GM19468 (cell line): Measurements from ENCODE around the gene PDGFB.

Experiments
- ATAC-seq: cut with Tn5 transposase; IDR thresholded peaks from one replicate; pipeline ENCODE4 v1.9.1; 2021; ENCODE audit warnings: mild to moderate bottlenecking, moderate library complexity, moderate number of reproducible peaks; ENCODE audit not compliant: unreplicated experiment; ENCODE audit errors: extremely low read depth

The PDGFB gene

GRCh38 chr22:39244496-39245129 lies at the start of gene PDGFB:
TSS of gene PDGFB (minus strand) at chr22:39244982. CDS start at chr22:39243963, 1,019 bp downstream.
- no peak for ATAC-seq

DNA sequence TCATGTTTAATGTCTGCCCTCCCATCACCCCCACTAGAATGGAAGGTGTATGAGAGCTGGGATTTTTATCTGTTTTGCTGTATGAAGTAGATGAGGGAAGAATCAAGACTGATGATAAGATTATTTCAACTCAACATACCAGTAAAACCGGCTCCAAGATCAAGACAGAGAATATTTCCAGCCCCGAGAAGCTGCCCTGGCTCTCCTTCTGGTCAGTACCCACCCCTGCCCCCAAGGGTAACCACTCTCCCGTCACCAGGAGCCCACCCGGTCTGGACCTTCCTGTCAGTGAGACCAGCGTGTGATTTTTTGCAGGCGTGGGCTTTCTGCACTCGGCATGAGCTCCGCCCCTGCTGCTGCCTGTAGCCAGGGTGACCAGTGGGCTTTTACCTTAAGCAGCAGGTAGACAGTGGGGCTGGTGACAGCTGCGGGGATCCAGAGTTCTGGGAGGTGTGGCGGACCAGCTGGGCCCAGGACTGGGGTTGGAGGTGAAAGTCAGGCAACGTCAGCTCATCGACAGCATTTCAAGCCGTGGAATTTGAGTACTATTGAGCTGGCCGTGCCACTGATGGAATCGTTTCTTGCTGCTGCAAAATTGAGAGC lies 49.1 kb upstream of the PDGFB start:
- ATAC-seq: no peak

DNA sequence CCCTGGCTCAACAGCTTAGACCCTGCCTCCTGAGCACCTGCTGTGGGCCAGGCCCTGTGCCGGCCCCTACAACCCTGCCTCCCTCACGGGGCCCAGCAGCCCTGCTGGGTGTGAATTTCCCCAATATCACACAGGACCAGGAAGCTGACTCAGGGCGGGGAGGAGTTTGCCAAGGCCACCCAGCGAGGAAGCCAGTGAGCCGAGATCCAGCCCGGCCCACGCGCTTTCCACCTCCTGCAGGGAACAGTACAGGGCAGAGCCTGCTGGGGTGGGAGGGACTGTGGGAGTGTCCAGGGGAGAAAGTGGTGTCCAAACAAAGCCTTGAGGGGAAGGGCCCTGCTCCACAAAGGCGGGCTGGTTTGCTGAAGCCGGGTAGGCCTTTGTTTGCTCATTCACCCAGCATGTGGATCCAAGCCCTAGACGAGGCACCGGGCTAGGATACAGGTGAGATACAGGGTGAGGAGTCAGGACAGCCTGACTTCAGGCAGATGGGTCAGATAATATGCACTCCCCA lies 47.8 kb upstream of the PDGFB start:
- no peak for ATAC-seq

GRCh38 chr22:39292031-39292462 lies 47.3 kb upstream of the PDGFB start:
- no peak for ATAC-seq

GRCh38 chr22:39291523-39291922 lies 46.7 kb upstream of the PDGFB start:
- ATAC-seq: no peak

GRCh38 chr22:39290724-39291161 lies 46.0 kb upstream of the PDGFB start:
- ATAC-seq: no peak

DNA sequence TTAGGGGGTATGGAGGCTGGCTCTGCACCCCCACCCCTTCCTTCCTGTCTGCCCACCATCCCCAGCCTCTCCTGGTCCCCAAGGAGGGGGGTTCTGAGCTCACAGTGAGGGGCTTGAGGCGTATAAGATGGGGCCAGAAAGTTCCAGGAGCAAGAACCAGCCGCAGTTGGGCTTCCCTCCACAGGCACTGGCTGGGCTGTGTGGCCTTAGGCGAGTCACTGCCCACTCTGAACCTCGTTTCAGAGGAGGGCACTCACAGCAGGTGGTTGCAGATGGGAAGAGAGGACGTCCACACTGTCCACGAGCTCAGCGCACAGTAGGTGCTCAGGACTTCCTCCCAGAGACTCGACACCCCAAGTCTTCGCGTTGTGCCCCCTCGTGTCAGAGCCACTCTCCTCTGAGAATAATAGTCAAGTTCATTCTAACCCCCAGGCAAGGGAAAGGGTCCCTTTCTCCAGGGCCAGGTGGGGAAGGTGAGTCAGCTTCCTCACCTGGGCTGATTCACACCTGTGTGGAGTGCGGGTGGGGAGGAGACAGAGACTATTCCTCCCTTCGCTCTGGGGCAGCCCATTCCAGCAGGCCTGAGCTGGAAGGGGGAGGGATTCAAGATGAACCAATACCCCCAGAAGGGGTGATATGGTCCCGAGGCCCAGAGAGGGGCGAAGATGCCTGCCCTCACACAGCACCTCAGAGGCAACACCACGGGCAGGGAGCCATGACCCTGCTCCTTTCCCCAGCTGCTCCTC lies 45.4 kb upstream of the PDGFB start:
- ATAC-seq: no peak

DNA sequence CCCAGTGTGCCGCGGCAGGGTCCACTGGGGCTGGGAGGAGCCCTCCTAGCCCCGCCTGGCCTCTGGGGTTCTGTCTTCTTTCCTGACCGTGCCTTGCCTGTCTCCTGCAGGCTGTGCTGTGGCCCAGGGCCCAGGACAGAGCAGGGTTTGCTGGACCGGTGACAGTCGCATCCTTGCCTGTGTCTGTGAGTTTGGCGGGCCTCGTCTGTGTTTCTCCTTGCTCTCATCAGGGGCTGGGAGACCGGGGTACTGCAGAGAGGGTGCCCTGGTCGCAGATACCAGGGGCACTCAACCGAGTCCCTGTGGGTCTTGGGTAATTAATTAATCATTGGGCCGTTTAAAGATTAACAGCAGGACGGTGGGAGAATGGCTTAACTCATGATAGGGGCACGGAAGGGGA lies 44.8 kb upstream of the PDGFB start:
- no peak for ATAC-seq

DNA sequence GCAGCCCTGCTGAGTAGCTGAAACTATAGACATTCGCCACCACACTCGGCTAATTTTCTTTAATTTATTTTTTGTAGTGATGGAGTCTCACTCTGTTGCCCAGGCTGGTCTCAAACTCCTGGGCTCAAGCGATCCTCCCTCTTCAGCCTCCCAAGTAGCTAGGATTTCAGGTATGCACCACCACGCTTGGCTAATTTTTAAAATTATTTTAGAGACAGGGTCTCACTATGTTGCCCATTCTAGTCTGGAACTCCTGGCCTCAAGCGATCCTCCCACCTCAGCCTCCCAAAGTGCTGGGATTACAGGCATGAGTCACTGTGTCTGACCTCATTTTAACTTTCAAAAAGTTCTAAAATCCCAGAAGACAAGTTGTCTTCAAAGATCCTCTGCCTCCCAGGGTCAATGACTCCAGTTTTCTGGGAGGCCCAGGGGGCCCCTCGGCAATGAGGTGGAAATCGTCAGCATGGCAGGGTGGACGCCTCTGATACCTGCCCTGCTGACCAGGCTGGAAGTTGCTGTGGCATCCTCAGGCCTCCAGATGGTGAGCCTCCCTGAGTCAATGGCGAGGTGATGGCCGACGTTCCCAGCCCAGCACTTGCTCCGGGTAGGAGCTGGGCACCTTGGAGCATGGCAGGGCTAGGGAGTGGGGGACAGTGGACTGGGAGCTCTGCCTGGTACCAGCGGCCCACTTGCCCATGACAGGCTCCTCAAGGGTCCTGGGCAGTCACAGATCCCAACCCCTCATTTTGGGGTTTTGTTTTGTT lies 43.5 kb upstream of the PDGFB start:
- ATAC-seq: no peak

DNA sequence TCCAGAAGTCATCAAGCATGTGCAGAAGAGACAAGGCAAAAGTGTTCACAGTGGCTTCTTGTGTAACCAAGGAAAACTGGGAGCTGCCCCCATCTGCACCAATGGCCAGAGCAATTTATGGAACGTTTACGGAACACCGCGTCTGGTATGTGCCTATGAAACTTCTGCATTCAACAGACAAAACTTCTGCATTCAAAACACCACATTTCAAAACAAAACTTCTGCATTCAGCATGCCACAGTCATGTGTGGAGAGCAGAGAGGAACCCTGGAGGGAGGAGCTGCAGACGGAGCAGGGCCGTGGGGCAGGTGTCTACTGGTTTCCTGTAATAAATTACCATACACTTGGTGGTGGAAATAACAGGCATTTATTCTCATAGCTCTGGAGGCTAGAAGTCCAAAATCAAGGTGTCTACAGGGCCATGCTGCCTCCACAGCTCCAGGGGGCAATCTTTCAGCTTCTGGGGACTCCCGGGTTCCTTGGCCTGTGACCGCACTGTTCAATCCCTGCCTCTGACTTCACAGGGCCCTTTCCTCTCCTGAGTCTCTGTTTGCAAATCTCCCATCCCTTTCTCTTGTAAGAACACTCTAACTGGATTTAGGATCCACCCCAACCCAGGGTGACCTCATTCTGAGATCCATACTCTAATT lies 42.4 kb upstream of the PDGFB start:
- ATAC-seq: no peak

GRCh38 chr22:39284983-39285382 lies 40.2 kb upstream of the PDGFB start:
- no peak for ATAC-seq

DNA sequence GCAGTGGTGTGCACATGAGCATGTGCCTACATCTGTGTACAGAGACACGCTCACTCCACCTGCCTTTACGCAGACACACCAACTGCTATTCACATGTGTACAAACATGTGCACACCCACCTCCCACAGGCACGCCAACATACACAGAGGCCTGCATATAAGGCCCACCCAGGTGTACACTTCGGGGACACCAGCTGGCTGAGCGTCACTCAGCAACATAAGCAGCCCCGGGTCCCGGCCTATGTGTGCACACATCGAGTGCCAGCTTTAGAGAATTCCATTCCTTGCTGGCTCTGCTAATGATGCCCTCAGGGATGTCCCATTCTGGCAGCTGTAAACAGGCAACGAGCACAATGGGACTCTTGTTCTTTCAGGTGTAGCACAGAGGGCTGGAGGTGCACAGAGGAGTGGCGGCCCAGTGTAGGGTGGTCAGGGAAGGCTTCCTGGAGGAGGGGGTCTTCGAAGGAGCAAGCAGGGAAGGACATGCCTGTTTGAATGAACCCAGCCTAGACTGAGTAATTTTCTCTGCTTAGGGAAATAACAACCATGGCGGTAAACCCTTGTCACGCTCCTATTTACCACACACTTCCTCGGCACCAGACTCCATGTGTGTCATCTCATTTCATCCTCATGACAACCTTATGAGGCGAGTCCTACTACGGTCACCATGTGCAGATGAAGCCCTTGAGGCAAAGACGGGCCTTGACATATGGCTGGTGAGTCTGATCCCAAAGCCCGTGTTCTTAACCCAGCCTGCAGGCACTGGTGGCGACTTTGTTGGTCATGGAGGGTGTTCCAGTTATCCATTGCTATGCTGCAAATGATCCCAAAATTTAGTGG lies 39.6 kb upstream of the PDGFB start:
- no peak for ATAC-seq

DNA sequence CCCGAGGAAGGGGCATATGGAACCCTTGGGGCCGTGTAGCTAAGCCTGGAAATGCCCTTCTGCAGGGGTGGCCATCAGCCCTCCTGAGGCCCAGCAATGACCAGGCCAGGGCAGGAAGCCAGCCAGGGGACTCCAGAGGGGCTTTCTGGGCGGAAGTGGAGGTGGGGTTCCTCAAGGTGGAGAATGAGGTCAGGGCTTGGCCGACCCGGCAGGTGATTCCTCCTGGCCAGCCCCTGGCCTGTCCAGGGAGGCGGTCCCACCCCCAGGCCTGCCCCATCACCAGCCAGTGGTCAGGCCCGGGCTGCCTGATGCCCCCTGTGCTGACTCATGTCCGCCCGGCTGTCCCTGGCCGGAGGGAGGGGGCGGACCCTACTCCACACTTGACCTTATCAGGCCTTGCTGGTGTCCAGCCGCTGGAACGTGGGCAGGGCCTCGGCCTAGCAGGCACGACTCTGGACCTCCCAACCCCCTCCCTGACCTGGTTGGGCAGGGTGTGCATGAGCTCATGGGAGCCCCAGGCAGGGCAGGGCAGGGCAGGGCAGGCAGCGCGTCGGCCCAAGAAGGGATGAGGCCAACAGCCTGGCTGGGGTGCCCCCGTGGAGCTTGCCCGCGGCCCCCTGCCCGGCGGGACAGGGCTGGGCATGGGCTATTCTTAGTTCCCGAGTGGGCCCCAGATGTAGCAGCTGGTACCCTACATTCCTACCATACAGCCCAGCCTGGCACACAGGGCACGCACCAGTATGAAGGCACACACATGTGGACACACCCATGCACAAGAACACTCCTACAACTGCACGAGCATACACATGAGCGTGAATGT lies 38.8 kb upstream of the PDGFB start:
- ATAC-seq: no peak

- no peak for ATAC-seq
Observed at GRCh38 chr22:39282645-39283321, 38.0 kb upstream of the PDGFB start.

DNA sequence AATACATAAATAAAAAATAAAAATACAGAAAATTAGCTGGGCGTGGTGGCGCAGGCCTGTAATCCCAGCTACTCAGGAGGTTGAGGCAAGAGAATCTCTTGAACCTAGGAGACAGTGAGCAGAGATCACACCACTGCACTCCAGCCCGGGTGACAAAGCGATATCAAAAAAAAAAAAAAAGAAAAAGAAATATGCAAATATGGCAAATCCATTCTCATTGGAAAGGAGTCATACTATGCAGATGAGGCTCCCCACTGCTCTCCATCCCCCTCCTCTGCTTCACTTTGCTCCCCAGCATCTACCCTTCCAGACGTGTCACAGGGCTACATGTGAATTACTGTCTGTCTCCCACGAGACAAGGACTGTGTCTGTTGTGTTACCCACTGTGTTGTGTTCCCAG lies 36.3 kb upstream of the PDGFB start:
- ATAC-seq: no peak

DNA sequence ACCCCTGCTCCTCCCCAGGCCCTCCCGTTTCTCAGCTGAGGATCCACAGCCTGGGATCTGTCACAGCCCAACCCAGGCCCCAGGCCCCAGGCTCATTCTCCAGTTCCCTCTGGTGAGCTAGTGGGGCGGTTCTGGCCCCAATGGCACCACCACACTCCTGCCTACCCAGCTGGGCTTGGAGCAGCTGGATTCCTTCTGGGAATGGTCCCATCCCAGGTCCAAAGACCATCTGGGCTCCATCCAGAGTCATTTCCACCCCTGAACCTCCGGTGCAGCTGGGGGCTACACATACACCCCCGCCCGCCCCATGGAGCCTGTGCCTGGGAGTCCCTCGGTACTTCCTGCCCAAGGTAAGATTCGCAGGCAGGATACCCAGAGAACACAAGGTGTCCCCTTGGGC lies 35.5 kb upstream of the PDGFB start:
- ATAC-seq: no peak

DNA sequence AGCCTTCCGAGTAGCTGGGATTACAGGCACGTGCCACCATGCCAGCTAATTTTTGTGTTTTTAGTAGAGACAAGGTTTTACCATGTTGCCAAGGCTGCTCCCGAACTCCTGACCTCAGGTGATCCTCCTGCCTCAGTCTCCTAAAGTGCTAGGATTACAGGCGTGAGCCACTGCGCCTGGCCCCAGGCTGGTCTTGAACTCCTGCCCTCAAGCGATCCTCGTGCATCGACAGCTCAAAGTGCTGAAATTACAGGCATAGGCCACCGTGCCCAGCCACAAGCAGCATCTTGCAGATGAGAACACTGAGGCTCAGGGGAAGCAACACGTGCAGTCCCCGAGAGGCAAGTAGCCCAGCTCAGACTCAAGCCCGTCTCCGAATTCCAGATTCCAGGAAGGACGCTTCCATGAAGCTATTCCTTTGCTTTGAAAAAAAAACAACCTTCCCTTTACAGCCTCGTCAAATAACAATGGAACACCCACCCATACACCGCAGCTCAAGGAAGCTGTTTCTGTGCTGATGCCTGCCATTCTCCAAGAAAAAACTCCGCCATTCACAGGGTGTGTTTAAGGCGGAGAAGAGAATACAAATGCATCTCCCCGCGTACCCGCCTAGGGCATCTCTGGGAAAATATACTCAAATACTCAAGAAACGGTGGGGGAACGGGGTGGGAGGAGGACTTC lies 34.5 kb upstream of the PDGFB start:
- no peak for ATAC-seq
